Urothelium cell line (cell line): ENCODE data around the gene KRTAP27-1.

Experiments
- DNase-seq: peaks from one replicate; pipeline ENCODE4 v3.0.0; 2011; ENCODE audit warnings: low spot score, mixed read lengths
- FAIRE-seq: peaks from 2 replicates; lab custom pipeline; 2011; peaks lifted over from hg19 to GRCh38; lab: Jason Lieb, UNC

Gene KRTAP27-1

DNA sequence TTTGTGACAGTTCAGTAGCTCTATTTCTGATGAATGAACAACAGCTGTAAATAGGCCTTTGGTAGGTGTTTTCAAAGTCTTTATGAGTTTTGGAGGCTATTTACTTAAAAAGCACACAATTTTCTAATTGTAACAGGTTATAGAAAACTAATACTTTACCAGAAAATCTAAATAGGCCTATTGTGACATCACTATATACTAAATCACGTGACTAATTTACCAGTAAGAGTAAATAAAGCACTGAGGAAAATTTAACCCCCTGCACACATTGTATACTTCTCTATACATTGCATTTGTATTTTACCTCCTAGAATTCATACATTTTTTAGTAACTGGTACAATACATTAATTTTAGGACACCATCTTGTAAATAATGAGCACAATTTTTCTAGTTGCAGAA lies 32.4 kb downstream of the KRTAP27-1 start:
- FAIRE-seq, result no peak

DNA sequence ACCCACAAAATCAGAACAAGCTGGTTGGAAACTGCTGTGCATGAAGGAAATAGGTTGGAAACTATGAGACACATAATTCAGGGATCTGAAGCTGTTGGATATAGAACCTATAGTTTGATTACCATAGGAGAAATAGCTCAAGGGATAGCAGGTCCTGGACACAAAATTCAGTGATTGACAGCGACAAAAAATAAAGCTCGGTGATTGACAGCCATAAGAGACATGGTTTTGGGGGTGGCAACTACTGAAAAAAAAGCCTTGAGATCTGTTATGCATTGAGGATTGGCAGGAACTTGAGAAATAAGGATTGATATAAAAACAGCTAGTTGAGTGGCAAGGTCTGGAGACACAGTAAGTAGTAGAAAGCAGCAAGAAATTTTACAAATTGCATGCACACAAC lies 48.3 kb downstream of the KRTAP27-1 start, which contains the start of gene KRTAP25-1:
KRTAP25-1 (minus strand) TSS at position 300 of the 400 bp plus-strand sequence; CDS start at position 276, 24 bp downstream.
- no peak for DNase-seq
- FAIRE-seq, result no peak

More for the DNA sequence above, 32.4 kb downstream of the KRTAP27-1 start:
- no peak for DNase-seq
